GM19193 (cell line): Measurements from ENCODE around the gene LTBP1.

ENCODE experiments used
- POLR2A ChIP-seq: IDR thresholded peaks from 4 replicates; pipeline ENCODE4 v1.6.1; 2011; ENCODE audit not compliant: insufficient read depth, insufficient read length; ENCODE audit errors: extremely low read depth

Gene LTBP1

GRCh38 chr2:32946314-32947075, at the start of gene LTBP1:
Gene LTBP1, plus strand, starts transcription at chr2:32946953. Its CDS starts 372 bp downstream, at chr2:32947325.
- TF ChIP-seq POLR2A, result no peak

GRCh38 chr2:32900246-32900973, 46.3 kb upstream of the LTBP1 start:
- no peak for TF ChIP-seq POLR2A

- no peak for TF ChIP-seq POLR2A
Measured at GRCh38 chr2:32901313-32901712, 45.4 kb upstream of the LTBP1 start.

- no peak for TF ChIP-seq POLR2A
Measured at GRCh38 chr2:32902174-32902573, 44.6 kb upstream of the LTBP1 start.

GRCh38 chr2:32902986-32903385, 43.8 kb upstream of the LTBP1 start:
- TF ChIP-seq POLR2A, result no peak

GRCh38 chr2:32904074-32904473, 42.7 kb upstream of the LTBP1 start:
- no peak for TF ChIP-seq POLR2A

- TF ChIP-seq POLR2A, result no peak
Measured at GRCh38 chr2:32904751-32905150, 42.0 kb upstream of the LTBP1 start.

- TF ChIP-seq POLR2A, result no peak
Measured at GRCh38 chr2:32905270-32905669, 41.5 kb upstream of the LTBP1 start.

- TF ChIP-seq POLR2A, result no peak
Measured at GRCh38 chr2:32910883-32911598, 35.7 kb upstream of the LTBP1 start.

GRCh38 chr2:32915694-32916093, 31.1 kb upstream of the LTBP1 start:
- TF ChIP-seq POLR2A, result no peak

- no peak for TF ChIP-seq POLR2A
Measured at GRCh38 chr2:32918774-32919173, 28.0 kb upstream of the LTBP1 start.

GRCh38 chr2:32922501-32922900, 24.3 kb upstream of the LTBP1 start:
- TF ChIP-seq POLR2A, result no peak

- TF ChIP-seq POLR2A, result no peak
Measured at GRCh38 chr2:32923109-32923508, 23.6 kb upstream of the LTBP1 start.

GRCh38 chr2:32925283-32925815, 21.4 kb upstream of the LTBP1 start:
- TF ChIP-seq POLR2A, result no peak
